Right hindlimb (tissue), 1 donor: ENCODE data around the gene EFS.
"Not testable (repeated sequence)": the region's sequence is repeated elsewhere in the genome, so short reads cannot be mapped to it uniquely, and the experiment has no call there.

ENCODE experiments used
- DNase-seq: peaks from one replicate; pipeline ENCODE4 v3.0.0-alpha.2; 2018

EFS gene

DNA sequence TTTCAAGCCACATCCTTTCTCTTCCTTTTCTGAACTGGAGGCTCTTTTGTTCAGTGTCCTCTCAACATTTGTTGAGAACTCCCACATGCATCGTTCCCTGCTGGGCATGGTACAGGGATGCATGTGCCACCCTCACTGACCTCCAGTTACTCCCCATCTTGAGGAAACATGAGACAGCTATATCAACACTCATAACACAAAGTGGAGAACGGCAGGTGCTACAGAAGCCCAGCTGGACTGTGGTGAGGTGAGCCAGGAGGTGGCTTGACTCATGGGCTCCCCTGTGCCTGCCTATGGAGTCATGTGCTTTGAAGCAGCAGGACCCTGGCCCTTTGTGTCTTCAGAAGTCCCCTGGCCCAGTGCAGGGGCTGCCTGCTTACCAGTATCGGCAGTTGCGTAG lies 33.4 kb upstream of the EFS start:
- DNase-seq: no peak

DNA sequence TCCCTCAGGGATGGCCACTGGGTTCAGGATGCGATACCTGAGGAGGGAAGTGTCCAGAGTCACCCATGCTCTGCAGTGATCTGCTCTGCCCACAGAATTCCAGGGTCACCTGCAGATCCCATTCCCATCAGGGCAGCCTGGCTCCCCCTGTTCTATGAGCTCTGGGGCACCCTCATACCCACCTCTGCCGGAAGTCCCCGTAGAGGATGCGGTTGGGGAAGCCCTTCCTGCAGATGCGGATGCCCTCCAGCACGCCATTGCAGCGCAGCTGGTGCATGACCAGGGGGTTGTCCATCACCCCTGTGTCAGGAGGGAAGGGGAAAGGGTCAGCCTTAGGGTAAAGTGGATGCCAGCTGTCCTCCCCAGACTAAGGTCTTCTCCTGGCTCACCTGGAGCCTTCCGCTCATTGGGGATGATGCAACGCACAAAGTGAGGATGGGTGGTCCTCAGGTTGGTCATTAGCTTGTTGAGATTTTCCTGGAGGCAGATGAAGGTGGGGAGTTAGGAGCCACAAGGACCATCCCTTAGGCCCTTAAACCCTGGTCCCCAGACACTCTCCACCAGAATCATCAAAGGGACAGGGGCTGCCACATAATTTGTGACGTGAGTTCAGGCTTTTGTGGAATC lies 31.9 kb upstream of the EFS start:
- DNase-seq: no peak

DNA sequence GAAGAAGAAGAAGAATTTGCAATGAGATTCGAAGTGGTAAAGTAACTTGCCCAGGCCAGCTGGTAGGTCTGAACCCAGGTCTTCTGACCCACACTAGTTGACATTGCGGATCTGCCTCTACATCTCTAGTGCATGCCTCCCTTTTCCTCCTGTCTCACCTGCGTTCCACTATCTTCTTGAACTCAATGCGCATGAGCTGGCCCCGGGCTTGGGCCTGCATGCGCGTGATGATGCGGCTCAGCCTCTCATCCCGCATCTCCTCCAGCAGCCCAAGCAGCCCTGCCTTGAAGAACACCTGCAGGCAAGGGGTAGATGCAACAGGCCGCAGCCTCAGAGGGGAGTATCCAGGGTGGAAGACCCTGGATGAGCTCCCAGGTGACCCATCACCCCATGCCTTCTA lies 31.2 kb upstream of the EFS start:
- no peak for DNase-seq

DNA sequence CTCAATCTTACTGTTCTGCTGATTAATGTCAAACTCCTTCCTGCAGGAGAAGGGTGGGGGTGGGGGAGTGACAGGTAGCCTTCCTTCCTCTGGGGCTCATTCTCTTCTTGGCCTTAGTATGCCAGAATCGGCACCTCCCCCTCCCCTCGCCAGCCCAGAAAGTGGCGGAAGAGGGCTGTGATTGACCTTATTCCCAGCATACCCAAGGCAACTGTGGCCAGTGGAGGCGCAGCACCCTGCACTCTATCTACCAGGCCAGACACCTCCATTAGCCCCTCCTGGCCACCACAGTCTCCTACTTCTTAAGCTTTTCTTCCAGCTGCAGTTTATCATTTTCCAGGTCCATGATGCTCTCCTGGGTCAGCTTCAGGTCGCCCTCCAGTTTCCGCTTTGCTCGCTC lies 27.6 kb upstream of the EFS start:
- no peak for DNase-seq

DNA sequence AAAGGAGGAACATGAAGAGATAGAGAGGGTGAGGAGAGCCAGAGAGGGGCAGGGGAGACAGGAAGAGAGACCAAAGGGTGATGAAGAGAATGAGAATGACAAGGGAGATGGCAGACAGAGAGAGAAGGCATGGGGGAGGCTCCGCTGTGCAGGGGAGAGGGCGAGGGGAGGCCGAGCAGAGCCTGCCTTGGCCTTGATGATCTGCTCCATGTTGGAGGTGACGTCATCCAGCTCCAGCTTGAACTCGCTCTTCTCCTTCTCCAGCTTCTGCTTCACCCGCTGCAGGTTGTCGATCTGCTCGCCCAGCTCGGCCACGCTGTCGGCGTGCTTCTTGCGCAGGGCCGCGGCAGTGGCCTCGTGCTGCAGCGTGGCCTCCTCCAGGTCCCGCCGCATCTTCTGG lies 24.9 kb upstream of the EFS start:
- DNase-seq: not testable (repeated sequence)

DNA sequence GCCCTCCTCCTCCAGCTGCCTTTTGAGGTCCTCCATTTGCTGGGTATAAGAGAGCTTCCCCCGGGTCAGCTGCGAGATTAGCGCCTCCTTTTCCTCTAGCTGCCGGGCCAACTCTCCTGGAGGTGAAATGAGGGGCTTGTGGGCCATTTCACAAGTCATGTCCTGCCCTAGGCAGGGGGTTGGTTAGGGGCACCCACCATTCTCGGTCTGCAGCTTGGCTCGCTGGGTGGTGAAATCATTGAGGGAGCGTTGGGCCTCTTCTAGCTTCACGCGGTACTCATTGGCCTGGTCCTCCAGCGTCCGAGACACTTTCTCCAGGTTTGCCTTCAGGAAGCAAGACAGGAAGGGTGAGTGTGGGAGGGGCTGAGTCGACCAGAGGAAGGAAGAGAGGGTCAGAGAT lies 24.4 kb upstream of the EFS start:
- no peak for DNase-seq

DNA sequence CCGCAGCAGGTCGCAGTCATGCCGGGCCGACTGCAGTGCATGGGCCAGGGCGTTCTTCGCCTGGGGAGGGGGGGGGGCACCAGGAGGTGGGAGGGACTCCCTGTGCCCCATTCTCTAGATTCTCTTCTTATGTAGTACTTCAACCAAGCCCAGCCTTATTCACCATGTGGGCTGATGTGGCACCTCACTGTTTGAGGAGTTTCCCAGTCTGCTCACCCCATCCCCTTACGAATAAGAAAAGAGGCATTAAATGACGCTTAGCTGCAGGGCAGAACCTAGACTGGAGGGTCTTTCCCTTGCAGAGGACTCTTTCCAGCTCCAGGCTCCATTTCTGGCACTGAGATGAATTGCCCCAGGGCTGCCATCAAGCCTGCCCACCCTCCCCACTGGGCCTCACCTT lies 24.0 kb upstream of the EFS start:
- no peak for DNase-seq

DNA sequence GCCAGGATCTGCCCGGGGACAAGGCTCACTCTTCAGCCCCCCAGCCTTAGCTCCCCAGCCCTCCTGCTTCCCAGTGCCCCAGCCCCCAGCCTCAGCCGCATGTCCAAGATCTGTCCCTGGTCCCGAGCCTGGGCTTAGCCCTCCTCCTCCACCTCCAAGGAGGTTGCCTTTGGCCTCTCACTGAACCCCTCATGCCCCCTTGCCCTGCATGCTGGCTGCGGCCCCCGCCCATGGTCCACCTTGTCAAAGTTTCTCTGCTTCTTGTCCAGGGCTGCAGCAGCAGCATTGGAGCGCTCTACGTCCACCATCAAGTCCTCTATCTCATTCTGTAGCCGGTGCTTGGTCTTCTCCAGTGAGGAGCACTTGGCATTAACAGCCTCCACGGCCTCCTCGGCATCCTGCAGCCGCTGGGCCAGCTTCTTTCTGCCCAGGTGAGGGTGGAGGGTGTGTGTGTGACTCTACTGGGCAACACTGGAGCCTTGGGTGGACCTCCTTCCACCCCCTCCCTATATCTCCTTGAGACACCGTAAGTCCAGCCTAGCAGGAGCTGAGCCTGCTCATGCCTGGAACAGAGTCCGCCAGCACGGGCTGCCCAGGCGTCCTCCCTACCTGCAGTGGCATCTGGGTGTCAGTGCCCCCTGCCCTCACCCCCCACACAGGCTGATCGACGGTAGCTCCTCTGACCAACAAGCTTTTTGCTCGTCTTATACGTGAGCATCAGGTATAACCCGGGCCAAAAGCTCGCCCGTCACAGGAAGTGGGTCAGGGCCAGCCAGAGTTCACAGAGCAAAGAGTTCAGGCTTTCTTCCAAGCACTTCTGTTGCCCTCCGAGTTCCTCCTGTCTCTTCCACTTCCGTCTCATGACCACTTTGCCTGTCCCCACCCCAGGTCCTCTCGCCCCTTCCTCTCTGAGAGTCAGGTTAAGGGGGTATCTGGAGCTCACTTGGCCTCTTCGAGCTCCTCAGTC lies 23.2 kb upstream of the EFS start:
- no peak for DNase-seq

DNA sequence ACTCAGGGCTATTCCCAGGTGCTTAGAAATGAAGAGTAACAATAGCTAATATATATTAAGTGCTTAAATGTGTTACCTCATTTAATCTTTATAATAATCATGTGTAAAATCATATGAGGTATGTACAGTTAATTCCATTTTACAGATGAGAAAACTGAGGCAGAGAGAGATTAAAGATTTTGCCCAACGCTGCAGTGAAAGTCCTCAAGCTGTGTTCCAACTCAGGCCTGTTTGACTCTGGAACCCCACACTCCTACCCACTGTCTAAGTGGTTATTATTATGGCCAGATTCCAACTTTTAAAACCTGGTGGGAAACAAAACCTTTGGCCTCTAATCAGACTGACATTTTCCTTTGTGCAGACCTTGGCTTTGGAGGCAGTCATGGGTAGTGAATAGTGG lies 22.0 kb upstream of the EFS start:
- DNase-seq: no peak

DNA sequence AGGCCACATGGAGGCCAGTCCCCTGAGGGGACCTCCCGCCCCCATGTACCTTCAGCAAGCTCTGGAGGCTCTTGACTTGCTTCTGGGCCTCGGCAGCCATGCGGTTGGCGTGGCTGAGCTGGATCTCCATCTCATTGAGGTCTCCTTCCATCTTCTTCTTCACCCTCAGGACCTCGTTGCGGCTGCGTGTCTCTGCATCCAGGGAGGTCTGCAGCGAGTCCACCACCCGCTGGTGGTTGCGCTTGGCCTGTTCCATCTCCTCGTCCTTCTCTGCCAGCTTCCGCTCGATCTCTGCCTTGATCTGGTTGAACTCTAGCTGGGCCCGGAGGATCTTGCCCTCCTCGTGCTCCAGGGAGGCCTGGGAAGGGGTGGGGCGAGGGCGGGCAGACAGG lies 21.3 kb upstream of the EFS start:
- DNase-seq: not testable (repeated sequence)

DNA sequence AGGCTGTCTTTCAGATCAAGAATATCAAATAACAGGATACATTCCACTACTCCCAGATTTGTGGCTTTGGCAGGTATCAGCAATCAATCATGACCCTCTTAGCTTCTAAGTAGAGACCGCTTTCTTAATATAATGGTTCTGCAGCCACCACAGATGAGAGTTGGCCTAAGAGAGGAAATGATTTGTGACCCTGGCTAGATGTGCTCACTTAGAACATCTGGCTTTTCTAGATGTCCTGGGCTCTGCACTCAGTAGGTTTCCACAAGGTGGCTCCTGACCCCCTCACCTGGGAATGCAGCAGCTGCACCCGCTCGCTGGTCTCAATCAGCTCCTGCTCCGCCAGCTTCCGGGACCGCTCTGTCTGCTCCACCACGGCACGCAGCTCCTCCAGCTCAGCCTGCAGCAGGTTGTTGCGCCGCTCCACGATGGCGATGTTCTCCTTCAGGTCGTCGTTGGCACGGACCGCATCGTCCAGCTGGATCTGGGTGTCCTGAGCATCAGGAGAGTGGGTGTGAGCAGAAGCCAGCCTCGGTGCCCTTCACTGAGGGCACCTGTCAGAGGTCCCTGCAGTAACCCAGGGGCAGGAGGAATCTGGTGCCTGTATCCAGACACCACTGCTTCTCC lies 20.8 kb upstream of the EFS start:
- DNase-seq: no peak

DNA sequence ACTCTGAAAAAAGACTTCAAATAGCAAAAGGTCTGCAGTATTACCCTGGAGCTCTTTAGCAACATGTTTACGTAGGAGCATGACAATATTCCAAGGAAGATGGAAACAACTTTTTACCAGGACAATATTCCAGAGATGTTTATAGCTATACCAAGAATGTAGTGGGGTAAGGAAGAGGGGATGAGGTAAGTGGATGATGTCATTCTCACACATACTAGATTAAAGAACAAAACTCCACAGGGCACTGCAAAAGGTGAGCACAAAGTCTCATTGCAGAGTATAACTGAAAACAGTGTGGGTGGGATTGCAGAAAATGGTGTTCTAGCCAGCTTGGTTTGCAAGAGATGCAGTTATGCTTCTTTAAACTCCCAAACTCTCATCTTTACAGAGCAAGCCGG lies 20.3 kb upstream of the EFS start:
- no peak for DNase-seq

DNA sequence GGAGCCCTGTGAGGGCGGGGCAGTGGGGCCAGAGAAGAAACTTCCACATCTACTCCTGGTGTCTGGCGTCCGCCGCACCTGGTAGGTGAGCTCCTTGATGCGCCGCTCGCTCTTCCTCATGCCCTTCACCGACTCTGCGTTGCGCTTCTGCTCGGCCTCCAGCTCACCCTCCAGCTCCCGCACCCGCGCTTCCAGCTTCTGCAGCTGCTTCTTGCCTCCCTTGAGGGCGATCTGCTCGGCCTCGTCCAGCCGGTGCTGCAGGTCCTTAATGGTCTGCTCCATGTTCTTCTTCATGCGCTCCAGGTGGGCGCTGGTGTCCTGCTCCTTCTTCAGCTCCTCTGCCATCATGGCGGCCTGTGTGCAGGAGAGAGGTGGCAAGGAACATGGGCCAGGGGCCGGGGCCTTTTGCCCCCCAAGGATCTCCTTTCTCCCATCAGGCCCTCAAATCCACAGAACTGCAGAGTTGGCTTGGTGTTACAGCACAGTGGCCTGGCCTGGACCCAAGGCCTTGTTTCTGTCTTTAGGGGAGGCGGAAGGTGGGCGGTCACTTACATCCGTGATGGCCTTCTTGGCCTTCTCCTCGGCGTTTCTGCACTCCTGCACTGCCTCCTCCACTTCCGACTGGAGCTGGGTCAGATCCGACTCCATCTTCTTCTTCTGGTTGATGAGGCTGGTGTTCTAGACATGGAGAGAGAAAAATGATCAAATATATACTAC lies 19.6 kb upstream of the EFS start:
- no peak for DNase-seq

DNA sequence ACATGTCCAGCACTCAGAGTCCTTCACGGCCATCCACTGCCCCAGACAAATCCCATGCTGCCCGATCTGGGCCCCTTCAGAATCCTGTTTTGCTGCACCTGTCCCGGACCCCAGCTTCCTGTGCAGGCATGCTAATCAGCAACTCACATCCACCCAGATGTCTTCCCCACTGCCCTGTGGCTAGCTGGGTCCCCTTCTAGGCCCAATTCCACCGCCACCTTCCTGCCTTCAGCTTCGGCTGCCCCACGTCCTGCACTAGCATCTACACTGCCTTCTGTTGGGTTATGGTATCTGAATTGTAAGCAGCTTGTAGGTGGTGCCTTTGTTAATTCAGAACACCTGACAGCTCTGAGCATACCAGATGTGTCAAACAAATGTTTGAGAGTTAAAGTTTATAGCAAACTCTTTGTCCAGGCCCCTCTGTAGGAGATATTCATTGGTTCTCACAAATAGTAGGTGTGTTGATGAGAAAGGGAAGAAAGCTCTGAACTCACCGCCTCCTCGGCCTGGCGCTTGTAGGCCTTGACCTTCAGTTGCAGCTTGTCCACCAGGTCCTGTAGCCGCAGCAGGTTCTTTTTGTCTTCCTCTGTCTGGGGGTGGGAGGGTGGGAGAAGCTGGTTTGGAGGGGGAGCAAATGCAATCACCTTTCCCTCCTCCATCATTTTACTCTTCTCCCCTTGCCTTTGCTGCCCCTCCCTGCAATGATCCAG lies 17.9 kb upstream of the EFS start:
- no peak for DNase-seq

DNA sequence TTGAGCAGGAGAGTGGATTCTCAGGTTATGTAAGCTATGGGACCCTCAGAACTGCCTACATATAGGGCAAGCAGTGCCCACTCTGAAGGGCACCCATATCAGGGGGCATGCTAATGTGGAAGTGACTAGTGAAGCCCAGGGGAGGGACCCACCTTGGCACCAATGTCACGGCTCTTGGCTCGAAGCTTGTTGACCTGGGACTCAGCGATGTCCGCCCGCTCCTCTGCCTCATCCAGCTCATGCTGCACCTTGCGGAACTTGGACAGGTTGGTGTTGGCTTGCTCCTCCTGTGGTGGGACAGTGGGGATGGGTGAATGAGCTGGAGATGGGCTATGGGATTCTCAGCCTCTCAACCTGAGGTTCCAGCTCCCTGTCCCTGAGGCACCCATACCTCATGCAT lies 17.3 kb upstream of the EFS start:
- DNase-seq: no peak

DNA sequence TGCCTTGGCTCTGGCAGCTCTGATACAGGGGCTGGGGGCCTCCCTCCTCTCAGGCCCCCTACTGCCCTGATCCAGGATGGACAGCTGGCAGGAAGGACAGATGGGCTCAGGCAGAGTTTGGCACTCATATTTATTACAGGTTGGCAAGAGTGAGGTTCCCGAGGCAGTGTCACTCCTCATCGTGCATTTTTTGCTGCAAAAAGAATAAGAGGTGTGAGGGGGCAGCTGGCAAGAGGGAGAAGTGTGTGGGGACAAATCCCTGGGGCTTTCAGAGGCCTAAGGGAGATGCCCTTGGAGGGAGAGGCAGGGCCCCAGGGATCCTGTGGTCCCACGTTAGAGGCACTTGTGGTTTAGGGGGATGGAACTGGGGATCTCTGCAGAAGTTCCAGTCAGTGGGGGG lies 16.9 kb upstream of the EFS start:
- DNase-seq: no peak

DNA sequence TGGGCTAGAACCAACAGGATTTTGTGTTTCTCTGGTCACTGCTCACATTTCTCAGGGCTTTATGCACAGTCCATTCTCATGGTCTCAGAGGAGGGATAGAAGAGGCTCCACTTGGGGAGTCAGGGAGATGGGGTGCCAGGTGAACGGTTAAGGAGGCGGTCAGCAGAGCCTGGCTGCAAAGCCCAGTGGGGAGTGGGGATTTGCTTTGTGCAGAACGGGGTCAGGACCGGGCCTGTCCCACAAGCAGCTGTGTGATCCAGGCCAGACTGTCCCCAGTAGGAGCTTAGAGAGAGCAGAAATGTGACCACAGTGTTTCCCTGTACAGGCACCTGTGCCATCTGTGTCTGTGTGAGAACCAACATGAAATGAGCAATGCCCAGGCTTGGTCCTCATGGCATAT lies 16.0 kb upstream of the EFS start:
- no peak for DNase-seq

DNA sequence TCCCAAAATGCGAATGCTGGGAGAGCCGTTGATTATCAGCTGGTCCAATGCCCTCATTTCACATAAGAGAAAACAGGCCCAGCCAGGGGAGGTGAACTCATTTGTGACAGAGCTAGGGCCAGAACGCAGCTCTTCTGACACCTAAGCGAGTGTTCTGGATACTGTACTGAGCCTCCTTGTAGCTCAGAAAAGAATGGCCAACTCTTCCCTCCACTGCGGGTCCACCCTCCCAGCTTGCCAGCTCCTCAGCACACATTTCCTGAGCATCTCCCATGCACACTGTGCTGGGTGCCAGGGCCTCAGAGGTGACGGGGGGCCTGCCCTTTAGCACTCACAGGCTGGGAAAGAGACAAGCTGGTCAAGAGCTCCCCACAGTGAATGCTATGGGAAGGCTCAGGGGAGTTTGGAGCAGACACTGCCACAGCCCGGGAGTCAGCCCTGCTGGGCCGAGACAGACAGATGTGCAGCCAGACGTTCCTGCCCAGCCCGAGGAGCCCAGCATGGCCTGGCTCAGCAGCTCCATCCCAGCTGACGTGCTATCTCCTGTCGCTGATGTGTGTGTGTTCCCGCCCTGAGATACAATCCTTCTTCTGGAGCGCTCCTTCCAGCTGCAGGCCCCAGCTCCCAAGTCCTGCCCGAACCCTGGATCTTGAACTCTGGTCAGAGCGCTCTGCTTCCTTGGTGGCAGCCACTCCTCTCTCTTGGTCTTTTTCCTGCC lies 15.4 kb upstream of the EFS start:
- DNase-seq: no peak

DNA sequence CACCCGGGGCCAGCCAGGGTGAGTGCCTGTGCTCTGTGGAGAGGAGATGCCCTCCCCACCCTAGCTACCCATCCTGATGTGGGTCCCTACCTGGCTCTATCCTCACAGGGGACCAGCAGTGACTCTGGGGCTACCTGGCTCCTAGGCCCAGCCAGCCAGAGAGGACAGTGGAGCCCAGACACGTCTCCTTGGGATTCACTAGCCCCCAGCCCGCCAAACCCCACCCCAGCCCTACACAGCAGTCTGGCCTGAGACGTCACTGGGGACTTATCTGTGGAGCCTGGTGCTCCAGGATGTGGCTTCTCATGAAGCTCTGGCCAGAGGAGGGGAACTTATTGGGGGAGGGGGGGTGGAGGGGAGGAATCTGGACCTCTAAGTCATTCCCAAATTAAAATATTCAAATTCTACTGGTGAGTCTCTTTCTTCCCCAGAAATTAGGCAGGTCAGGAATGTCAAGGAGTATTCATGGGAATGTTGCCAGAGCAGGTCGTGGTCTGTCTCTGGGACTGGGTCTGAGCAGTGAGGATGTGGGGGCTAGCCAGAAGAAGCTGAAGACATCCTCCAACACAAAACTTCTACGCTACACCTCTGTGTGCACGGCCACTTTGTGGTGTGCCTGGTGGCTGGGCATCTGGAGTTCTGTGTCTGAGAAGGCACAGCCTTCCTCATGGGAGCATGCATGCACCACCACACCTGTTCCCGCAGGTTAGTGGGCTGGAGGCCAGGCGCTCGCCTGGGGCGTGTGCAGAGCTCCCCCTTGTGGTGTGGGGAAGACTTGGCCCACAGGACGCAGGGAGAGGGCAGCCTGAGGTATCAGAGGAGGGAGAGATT lies 14.6 kb upstream of the EFS start:
- no peak for DNase-seq

DNA sequence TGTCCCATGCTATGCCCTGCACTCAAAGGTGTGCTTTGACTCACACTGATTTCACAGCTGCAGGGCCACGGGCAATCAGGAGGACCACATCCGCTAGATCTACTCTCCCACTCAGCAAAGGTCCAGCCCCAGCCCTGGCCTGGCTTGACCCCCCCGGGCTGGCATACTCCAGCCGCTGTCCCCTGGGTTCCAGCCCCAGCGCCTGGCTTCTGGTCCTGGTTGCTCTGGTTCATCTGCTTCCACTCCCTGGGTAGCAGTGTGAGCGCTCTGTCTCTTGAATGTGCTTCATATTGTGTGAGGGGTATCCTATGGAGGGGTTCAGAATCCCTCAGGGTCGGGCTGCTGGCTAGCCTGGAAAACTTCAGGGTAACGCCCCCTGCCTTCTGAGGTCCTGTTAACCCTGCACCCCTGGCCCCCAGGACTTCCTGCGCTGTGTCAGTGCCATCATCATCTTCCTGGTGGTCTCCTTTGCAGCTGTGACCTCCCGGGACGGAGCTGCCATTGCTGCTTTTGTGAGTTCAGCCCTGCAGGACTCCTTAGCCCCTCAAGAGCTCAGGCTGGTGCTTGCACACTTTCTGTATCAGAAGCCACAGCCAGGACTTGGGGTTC lies 13.7 kb upstream of the EFS start:
- DNase-seq: no peak
